Measurements from ENCODE around the gene TEKT5.

DNA sequence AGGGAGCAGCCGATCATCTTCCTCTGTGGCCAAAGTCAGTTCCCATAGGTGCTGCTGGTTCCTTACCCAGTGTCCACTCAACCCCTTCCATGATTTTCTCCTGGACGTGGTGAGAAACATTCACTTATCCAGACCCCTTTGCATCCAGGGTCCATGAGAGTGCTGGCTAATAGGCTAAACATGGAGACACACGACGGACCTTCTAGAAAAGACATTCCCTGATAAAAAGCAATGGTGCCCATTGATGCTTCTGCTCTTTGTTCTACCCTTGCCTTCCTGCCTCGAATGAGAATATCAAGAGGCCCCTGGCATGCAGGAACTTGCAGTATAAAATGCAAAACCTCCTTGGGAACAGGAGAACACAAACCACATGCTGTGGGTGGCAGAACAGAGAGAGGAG is 2.3 kb downstream of the TEKT5 start:
- TF ChIP-seq HSF4 (CRISPR knock-in tag; IDR thresholded peaks at IDR 0.05; ENCODE audit: borderline replicate concordance) = no peak
- no peak for TF ChIP-seq YBX1 (IDR thresholded peaks at IDR 0.05)
- TF ChIP-seq, protein P1, sequence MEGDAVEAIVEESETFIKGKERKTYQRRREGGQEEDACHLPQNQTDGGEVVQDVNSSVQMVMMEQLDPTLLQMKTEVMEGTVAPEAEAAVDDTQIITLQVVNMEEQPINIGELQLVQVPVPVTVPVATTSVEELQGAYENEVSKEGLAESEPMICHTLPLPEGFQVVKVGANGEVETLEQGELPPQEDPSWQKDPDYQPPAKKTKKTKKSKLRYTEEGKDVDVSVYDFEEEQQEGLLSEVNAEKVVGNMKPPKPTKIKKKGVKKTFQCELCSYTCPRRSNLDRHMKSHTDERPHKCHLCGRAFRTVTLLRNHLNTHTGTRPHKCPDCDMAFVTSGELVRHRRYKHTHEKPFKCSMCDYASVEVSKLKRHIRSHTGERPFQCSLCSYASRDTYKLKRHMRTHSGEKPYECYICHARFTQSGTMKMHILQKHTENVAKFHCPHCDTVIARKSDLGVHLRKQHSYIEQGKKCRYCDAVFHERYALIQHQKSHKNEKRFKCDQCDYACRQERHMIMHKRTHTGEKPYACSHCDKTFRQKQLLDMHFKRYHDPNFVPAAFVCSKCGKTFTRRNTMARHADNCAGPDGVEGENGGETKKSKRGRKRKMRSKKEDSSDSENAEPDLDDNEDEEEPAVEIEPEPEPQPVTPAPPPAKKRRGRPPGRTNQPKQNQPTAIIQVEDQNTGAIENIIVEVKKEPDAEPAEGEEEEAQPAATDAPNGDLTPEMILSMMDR (IDR thresholded peaks at IDR 0.05 in 2 of 3, conservative IDR thresholded peaks at IDR 0.05 in 1 of 3; ENCODE audit: insufficient read depth in 2 of 3, low read depth in 1 of 3, low read length in 3 of 3) = no peak
- no peak for TF ChIP-seq ARID2 (IDR thresholded peaks at IDR 0.05)
- TF ChIP-seq ETV6 (IDR thresholded peaks at IDR 0.05; ENCODE audit: borderline replicate concordance in 1 of 2, low read depth in 2 of 2, low read length in 1 of 2) = no peak
- TF ChIP-seq ETV6 (CRISPR knock-in tag; IDR thresholded peaks at IDR 0.05; ENCODE audit: borderline replicate concordance) = no peak
